Upper lobe of left lung (tissue), 4 donors: ENCODE results near the gene NUMA1.

Experiments used
- CTCF ChIP-seq, 6 experiments: fragments of 450-650 bp in 4 of 6; fragments of 200-600 bp in 2 of 6; sonication (generic) in 2 of 6; IDR thresholded peaks; one replicate each; pipeline ENCODE4 v1.5.1; 2016 to 2019; ENCODE audit warnings: antibody characterized with exemption in 6 of 6
- EP300 ChIP-seq, 4 donors: sonication (generic); formaldehyde crosslinking; IDR thresholded peaks; one replicate each; pipeline ENCODE4 v1.5.1; 2017; ENCODE audit warnings: antibody characterized with exemption in 4 of 4, control low read depth in 2 of 4
- POLR2A ChIP-seq, 4 donors: fragments of 450-650 bp; IDR thresholded peaks; one replicate each; pipeline ENCODE4 v1.5.1; 2016 to 2017; ENCODE audit warnings: antibody characterized with exemption in 4 of 4, mild to moderate bottlenecking in 2 of 4
- POLR2AphosphoS5 ChIP-seq, 2 donors: sonication (generic); formaldehyde crosslinking; IDR thresholded peaks; one replicate each; pipeline ENCODE4 v1.5.1; 2017; ENCODE audit warnings: antibody characterized with exemption in 2 of 2

GRCh38 chr11:72127923-72128322 lies 47.6 kb upstream of the NUMA1 start:
- TF ChIP-seq POLR2AphosphoS5 (IDR thresholded peaks at IDR 0.05) (no peak), POLR2A (IDR thresholded peaks at IDR 0.05) (no peak), CTCF (IDR thresholded peaks at IDR 0.05) (no peak), EP300 (IDR thresholded peaks at IDR 0.05) (no peak)
